ENCODE results near the gene MAD1L1.

MAD1L1 gene

DNA sequence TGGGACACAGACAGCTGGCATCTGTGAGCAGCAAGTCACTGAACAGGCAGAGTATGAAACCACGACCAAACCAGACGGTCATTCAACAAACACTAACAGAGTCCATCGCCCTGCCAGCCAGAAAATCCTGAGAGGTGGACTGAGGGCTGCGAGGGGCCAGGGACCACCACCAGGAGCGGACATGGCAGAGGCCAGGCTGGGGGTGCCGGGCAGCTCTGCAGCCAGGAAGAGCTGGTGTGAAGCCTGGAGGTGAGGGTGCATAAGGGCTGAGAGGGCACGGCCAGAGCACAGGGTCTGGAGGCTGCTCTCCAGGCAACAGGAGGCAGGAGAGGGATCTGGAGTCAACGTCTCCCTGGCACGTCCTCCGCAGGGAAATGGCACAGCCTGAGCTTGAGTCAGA is 15.5 kb downstream of the MAD1L1 start:
- DNase-seq = no peak

DNA sequence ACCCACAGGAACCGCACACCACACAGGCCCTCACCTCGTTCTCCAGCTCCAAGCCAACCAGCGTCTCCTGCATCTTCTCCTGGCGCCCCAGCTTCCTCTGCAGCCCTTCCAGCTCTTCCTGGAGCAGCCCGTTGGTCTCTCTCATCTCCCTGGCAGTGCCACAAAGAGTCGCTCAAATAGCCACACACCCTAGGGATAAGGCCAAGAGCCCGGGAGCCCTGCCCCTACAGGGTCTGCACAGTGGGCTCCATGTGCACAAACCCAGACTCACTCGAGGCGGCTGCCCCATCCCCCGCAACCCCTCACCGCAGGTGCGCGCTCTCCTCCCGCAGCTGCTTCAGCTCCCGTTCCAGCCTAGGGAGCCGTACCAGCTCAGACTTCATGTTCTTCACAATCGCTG is 16.9 kb downstream of the MAD1L1 start:
- DNase-seq = no peak

DNA sequence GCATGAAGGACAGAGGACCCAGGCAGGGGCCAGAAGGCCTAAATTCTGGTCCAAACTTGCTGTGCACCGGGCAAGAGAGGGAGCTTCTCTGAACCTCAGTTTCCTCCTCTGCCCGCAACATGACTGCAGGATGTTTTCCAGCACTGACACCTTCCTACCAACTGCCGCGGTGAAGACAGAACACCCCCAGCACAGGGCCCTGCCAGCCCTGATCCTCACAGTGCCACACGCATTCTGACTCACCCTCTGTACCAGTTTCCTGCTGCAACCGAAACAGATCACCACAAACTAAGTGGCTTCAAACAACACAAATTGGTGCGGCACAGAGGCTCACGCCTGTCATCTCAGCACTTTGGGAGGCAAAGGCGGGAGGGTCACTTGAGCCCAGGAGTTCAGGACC is 18.1 kb downstream of the MAD1L1 start:
- DNase-seq = no peak

DNA sequence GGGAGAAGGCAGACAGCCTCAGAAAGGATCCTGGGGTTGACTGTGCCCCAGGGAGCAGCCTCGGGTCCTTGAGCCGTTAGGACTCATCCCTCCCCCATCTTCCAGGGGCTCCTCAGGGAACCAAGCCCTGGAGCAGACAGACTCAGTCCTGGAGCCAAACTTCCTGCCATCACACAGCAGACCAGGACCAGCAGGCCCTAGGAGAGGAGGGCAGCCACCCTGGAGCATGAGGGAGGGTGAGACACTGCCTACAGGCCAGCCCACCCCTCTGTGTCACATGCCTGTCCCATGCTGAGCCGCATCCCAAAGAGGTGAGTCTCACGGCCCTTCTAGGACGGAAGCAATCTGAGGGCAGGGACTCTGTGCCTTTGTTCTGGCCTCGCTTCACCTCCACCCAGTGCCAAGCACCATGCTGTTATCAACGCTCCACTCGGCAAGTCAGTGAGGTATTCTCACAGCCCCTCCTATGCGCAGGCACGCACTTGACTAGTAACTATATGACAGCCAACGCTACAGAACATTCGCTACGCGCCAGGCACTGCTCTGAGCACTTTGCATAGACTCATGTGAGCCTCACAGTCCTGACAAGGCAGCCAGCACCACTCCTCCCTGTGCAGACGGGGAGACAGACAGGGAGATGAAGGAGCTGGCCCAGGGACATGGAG is 19.1 kb downstream of the MAD1L1 start:
- DNase-seq = no peak

DNA sequence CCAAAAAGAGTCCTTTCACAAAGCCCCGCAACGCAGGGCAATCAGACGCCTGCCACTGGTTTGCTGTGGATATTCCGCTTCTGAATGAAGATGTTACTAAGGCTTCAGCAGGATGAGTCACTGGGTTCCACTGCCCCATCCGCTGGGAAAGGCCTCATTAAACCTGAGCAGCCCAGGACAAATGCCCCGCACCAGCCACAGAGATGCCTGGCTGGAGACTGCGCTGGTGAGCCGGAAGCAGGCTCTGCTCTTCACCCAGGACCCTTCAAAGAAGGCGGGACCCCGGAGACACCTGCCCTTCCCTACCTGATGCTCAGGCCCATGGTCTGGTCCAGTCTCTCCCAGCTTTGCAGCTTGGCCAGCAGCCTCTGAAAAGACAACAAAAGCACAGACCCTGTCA is 19.8 kb downstream of the MAD1L1 start:
- no peak for DNase-seq

DNA sequence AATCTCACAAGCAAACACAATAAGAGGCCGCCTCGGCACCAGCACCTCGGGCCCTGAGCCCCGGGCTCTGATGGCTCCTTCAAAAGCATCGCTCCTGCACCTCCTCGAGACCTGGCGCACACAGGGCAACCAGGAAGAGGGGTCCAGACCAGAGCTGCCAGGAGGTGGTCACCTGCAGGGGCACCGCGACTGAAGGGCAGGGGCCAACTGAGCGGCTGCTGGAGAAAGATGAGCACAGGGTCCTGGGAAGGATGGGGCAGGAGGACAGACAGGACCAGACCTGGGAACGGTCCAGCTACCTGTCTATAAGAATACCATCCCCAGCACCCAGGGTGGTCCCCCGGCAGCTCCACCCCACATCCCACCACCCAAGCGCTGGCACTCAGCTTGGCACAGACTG is 20.8 kb downstream of the MAD1L1 start:
- DNase-seq = no peak

DNA sequence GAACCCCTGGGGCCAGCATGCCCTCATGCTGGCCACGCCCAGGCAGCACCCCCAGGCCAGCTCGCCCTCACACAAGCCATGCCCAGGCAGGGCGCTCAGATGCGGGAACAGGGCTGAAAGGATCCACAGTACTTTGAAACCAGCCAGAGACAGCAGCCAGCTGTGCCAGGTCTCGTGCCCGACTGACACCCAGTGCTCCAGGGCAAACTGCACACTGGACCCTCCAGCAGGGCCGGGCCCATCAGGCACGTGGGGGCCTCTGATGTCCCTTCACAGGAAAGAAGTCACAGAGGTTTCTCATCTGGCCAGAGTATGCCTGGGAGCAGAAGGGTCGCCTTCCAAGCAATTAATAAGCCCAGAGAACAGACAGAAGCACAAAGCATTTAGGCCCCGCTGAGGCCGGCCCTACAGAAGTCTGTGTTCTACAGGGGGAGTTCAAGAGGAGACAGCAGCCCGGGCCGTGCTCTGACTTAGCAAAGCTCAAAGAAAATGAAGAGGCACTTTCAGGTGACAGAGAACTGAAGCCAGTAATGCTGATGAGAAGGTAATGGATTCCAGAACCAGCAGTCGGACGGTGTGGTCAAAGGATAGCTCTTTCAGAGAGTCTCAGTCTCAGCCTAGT is 21.4 kb downstream of the MAD1L1 start:
- DNase-seq = no peak

DNA sequence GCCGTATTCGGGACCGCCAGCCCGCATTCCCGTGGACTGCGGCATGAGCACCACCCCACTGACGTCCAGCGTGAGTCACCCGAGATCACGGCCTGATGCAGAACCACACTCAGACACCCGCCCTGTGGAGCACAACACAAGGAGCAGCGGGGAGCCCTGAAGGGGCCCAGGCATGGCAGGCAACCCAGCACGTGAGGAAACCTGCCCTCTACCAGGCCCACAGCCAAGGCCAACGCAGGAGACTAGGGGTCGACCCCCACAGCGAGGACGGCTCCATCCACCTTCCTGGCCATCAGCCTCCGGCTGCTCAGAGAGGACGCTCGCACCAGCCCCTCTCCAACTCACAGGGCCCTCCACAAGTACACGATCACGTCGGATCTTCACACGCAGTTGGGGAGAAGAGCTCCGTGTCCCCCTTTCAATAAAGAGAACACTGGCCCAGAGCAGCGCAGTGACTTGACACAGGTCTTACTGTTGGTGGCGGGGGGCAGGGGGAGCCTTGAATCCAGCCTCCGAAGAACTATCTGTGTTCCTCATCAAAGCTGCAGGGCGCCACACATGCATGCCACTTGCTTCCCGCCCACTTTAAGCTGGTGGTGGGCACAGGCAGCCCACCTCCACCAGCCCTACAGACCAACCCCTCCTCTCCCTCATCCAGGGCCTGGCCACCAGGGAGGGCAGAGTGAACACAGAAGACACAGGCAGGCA is 22.0 kb downstream of the MAD1L1 start:
- DNase-seq = no peak

DNA sequence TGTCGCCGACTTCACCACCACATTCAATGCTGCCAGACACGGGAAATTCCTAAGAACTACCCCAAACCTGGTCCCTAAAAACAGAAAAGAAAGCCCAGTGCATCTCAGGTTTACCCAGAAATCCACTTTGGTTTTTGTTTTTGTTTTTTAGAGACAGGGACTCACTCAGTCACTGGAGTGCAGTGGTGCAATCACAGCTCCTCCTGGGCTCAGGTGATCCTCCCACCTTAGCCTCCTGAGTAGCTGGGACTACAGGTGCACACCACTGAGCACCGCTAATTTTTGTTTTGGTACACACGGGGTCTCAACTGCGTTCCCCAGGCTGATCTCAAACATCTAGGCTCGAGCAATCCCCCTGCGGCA is 22.8 kb downstream of the MAD1L1 start:
- DNase-seq = no peak

DNA sequence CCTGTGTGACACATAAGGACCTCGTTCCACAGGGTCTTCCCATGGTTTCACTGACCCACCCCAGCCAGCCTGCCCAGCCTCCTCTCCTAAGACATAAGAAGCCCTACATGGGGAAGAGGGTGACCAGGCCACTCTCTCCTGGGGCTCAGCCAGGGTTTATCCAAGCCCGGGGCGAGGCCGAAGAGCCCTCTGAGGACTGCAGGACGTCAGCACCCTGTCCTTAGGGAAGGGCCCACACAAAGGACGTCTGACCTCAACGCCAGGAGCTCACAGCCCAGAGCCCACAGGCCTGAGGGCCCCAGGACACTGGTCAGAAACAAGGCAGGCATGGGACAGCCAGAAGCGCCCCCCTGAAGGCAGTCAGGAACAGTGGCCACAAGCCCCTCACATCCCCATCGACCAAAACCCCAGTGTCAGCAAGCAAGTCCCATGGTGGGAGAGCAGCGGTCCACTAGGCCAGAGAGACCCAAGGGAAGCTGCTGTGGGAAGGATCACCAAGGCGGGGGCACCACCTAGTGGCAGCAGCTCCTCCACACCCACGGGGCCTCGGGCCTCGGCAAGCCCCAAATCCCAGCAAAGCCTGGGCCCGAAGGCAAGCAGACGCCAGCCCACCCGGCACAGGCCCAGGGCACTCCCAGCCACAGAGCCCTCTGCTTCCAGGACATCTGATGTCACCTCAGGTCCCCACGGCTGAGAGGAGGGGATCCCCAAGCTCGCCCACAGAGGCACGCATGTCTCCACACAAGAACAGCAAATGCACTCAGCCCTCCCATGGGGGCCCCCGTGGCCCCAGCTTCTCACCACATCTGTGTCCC is 23.4 kb downstream of the MAD1L1 start:
- DNase-seq = peak in 1 of 2 donors; percentile 51

DNA sequence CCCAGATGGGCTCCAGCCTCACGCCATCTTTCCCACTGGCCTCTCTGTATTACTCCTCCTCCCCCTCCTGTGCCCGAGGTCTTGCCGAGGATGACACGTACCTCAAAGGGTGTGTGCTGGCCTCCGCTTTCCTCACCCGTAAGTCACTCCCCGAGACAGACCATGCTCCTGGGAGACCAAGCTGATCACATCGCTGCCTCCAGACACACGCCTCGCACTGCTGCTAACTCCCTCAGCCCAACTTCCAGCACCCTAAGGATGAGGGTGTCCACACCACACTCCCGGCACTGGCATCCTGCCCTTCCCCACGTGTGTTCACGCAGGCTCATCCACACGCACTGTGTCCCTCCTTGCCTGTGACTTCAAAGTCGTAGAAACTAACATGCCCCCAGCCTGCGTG is 24.0 kb downstream of the MAD1L1 start:
- DNase-seq = no peak

DNA sequence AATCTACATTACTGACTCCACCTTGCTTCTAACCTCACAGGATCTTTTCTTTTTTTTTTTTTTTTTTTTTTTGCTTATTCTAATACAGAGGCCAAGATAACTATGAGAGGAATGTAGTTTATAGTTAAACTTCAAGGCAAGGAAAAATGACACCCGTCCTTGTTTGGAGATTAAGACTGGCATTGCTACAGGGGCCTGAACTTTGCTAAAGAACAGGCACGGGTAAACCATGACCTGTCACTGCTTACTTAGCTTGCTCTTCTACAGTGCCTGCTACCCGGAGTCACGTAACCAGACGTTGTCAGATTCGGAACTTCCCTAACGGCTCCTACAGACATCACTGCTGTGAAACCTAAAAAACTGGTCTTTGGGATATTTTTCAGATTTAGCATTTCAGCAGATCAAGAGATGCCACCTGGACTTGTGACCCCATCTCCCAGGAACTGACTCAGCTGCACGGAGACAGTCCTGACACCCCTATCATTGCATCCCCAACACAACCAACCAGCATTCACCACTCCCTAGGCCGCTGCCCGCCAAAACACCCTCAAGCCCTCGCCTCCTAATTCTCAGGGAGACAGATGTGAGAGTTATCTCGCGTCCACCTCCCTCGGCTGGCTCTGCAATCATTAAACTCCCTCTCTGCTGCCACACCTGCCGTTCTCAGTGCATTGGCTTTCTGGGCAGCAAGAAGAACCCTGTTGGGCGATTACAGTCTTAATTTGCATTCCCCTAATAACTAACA is 27.5 kb downstream of the MAD1L1 start:
- DNase-seq = no peak

DNA sequence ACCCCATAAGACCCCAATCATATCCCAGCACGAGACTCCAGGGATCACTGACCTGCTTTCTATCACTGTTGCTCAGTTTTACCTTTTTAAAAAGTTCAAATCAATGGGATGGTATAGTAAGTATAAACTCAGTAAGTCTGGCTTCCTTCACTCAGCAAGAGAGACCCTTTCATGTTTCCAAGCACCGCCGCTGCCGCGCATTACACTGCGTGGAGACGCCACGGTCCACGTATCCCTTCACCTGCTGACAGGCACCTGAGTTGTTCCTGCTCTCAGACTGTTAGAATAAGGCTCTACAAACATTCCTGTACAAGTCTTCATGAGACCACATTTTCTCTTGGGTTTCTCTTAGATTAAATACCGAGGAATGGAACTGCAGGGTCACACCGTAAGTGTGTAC is 28.3 kb downstream of the MAD1L1 start:
- DNase-seq = no peak

DNA sequence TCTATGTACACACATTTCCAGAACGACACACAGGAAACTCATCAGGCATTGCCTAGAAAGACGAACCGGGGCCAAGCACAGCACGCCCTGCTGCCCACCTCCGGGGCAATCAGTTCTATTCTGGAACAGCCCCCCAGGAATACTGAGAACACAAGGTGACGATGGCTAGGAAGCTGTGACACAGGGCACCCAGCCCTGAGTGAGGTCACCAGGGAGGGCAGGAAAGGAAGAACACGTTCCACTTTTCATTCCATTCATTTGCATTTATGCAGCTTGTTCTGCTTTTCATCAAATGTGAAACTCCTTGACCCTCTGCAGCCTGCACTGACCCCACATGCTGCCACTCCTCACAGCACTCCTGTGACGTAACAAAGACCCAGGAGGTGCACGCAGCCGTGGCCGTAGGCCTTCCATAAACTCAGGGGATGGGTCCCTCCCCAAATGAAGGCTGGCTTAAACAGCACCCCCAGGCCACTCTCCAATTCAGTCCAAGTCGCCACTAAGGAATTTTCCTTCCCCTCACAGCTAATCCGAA is 28.9 kb downstream of the MAD1L1 start:
- DNase-seq = peak in 1 of 2 donors; percentile 5

DNA sequence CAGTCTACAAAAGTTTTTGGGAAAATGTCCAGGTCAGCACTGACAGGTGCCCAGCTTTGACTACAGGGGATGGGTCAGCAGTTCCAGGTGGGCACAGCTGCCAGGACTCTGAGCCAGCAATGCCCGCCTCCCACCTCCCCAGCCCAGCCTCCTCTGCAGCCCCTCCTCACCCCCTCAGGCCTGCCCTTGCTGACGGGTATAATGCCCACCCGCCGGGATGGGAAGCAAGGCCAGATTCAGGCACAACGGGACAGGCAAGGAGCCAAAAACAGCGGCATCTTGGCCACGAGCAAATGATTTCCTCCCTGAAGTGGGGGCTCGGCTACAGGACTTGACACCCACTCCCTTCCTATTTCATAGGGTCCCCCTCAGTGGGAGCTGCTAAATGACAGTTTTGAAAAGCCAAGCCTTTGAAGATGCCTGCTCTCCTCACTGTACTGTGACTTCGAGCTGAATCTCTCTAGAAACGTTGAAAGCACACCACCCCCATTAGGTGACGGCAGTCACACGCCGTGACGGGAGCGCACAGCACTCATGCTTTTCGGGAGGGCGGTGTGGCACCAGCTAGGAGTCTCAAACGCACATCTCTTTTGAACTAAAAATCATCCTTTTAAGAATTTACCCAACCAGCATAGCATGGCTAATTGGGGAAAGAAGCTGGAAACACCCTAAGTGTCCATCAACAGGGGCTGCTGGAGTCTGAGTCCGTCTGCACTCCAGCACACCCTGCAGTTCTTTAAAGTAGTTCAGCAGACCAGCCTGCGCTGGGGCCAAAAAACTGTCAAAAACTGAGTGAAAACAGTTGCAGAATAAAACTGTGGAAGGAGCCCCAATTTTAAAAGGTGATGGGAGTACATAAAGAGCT is 29.6 kb downstream of the MAD1L1 start:
- no peak for DNase-seq

DNA sequence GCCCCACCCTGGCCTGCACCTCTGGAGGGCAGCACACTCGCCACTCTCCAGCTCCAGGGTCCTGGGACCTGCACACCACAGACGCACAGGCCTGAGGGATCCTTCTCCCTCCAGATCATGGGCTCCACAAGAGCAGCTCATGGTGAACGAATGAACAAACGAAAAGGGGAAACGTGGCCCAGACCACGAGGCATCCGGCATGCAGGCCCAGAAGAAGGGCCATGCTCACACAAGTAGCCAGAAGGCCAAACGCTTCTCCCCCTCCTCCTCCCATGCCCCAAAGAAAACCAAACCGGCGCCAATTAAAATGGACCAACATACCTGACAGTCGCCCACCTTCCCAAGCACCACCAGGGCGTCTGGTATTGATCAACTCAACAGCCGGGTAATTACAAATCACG is 30.4 kb downstream of the MAD1L1 start:
- DNase-seq = no peak

DNA sequence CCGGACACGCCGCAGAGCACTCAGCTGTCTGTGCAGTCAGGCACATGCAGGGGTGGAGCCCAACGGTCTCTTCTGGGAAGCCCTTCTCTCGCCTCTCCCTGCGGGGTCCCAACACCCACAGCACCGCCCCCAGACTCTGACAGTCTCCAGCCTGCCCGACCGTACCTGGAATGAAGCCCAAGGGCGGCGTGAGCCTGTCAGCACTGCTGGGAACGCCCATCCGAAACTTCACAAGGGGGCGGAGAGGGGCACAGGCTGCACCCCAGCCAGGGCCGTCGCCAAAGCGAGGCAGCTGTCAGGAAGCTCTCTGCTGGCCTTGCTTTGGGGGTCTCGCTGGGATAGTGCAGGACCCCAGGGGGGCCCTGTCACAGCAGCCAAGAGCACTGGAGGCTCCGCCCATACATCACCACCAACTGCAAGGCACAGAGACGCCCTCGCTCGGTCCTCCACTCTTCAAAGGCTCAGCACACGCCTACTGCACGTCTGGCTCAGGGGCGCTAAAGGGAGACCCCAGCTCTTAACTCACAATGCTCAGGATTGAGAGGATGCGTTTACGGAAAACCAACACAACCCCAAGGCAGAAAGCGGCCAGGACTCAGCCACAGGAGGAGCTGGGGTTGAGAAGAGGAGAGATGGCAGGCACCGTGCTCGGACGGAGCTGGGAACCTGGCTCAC is 30.9 kb downstream of the MAD1L1 start:
- no peak for DNase-seq

DNA sequence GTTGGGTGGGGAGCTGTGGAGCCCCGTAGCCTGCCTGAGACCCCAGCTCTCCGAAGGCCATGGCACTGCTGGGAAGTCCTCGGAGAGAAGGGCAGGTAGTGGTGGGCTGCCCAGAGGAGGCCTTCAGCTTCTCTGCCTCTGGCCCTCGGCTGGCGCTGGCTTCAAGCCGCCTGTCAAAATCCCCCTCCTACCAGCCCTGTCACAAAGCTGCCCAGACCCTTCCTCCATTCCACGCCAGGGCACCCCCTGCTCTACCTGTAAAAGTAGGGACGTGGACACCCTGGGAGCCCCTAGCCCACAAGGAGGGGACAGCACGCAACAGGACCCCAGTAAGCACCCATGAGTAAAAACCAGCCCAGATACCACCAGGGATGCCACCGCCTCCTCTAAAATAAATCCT is 31.6 kb downstream of the MAD1L1 start:
- no peak for DNase-seq

DNA sequence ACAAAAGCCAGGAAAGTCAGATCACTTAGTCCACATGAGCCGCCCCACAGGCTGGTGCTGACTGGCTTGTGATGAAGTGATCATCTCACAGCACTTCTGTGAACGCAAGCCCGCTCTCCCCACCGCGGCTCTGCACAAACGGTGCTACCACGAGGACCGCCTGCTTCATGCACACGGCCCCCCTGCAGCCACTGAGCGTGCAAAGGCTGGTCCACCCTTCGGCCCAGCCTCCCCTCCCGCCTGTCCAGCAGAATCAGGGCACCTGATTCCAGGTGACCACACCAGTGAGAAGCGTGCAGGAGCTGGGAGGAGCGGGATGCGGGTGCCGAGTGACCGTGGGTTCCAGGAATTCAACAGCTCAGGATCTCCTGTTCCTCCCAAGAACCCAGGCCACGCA is 32.2 kb downstream of the MAD1L1 start:
- no peak for DNase-seq

DNA sequence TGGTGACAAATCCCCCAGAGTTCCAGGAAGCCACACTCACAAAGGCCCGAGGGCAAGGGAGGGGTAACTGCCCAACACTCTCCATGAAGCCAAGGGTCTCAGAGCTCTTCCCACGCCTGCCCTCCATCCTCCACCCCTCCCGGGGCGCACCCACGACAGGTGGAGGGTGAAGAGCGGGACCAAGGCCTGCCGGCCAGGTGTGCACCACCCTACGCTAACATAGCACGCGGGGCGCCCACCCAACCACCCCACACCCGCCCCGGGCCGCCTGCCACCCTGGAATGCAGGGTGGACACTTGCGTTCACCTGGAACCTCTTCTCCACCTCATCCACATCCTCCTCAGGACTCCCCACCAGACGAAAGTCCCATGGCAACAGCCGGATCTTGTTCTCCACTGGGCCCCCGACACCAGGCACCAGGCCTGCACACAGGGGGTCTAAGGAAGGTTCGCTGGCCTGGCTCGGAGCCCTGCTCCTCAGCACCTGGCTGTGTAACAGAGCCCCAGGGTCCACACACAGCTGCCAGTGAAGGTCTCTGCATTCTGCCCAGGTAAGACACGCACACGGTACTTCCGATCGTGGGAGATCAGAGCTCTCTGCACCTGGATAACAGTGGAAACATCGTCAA is 32.7 kb downstream of the MAD1L1 start:
- no peak for DNase-seq
